ENCODE measurements around the gene SYTL1. TPM values are rescaled to one million over a fixed set of nuclear protein-coding genes. Genes with fewer than 3 reads are reported as not detected.

SYTL1 gene
- total and polyA plus RNA-seq, 9 of the 15 experiments (the other 6 are each of a cell fraction or from before 2014, with no cell fraction given) = 0.04 to 9.3 (median 1.7) TPM

GRCh38 chr1:27357281-27358037 lies 15.6 kb downstream of the SYTL1 start (continued):
- peak; percentile 43; the same call in 1 of the 2 replicates for TF ChIP-seq ZBTB33 (CRISPR knock-in tag; IDR thresholded peaks at IDR 0.05)
- 0 out of 2 replicates have a peak, but pooled peaks have one; percentile 54 for TF ChIP-seq ZKSCAN1 (IDR thresholded peaks at IDR 0.05; ENCODE audit: low read depth, low read length)
- peak; percentile 33 for TF ChIP-seq HMGN3 (IDR thresholded peaks at IDR 0.05; ENCODE audit: borderline replicate concordance, extremely low read depth, insufficient read length, low read depth, low read length)
- no peak; the same call in 1 of the 2 replicates for TF ChIP-seq RBFOX2 (IDR thresholded peaks at IDR 0.05; ENCODE audit: low read depth, low read length)
- no peak for TF ChIP-seq POLR2A (conservative IDR thresholded peaks at IDR 0.05)
- TF ChIP-seq CTCF (IDR thresholded peaks at IDR 0.05 in 2 of 3, conservative IDR thresholded peaks at IDR 0.05 in 1 of 3; ENCODE audit: insufficient read depth in 2 of 3, low read depth in 1 of 3, low read length in 3 of 3) = peak; percentile 95 to 98 (median 96)
- TF ChIP-seq ZFP1 (CRISPR knock-in tag; IDR thresholded peaks at IDR 0.05) = no peak
- peak; percentile 58; the same call in 1 of the 2 replicates for TF ChIP-seq CREM (IDR thresholded peaks at IDR 0.05; ENCODE audit: low read depth)
- peak; percentile 71 for TF ChIP-seq ZFX (CRISPR knock-in tag; IDR thresholded peaks at IDR 0.05)
- peak; percentile 95 for TF ChIP-seq SP1 (CRISPR knock-in tag; IDR thresholded peaks at IDR 0.05)
- TF ChIP-seq SRSF7 (optimal IDR thresholded peaks at IDR 0.05; ENCODE audit: low read depth, low read length) = no peak
- 0 out of 2 replicates have a peak, but pooled peaks have one; percentile 17 for TF ChIP-seq MYNN (IDR thresholded peaks at IDR 0.05)
- no peak for TF ChIP-seq MYNN (CRISPR knock-in tag; IDR thresholded peaks at IDR 0.05)
- peak; percentile 79; the same call in 1 of the 2 replicates for TF ChIP-seq ZBTB7A (IDR thresholded peaks at IDR 0.05; ENCODE audit: borderline replicate concordance, control insufficient read depth, low read depth, low read length)
- TF ChIP-seq ZNF696 (CRISPR knock-in tag; conservative IDR thresholded peaks at IDR 0.05) = no peak
- no peak for TF ChIP-seq POLR2AphosphoS2 (IDR thresholded peaks at IDR 0.05; ENCODE audit: low read length)
- 0 out of 2 replicates have a peak, but pooled peaks have one; percentile 58 for TF ChIP-seq ARID4B (CRISPR knock-in tag; IDR thresholded peaks at IDR 0.05)
- 0 out of 2 replicates have a peak, but pooled peaks have one; percentile 37 for TF ChIP-seq ZNF764 (CRISPR knock-in tag; IDR thresholded peaks at IDR 0.05; ENCODE audit: low read depth)
- TF ChIP-seq NRF1 (conservative IDR thresholded peaks at IDR 0.05 in 1 of 2, IDR thresholded peaks at IDR 0.05 in 1 of 2) = peak; percentile 37 to 46
- no peak for TF ChIP-seq HDAC3 (IDR thresholded peaks at IDR 0.05; ENCODE audit: borderline replicate concordance, partially characterized antibody)
- no peak for TF ChIP-seq SUPT5H (IDR thresholded peaks at IDR 0.05)

Data from K562 (cell line).